ES-I3 (cell line): ENCODE measurements around the gene TNFRSF14.

Experiments
- H3K36me3 ChIP-seq: 2 replicates; pipeline ENCODE4 v1.6.1; 2013; ENCODE audit warnings: mild to moderate bottlenecking, low read length, control low read depth, moderate library complexity; ENCODE audit not compliant: insufficient read depth
- H3K4me1 ChIP-seq: 2 replicates; pipeline ENCODE4 v1.6.1; 2013; ENCODE audit warnings: mild to moderate bottlenecking, control low read depth, low read length; ENCODE audit not compliant: insufficient read depth
- H3K9ac ChIP-seq: 2 replicates; pipeline ENCODE4 v1.6.1; 2013; ENCODE audit warnings: low read depth, mild to moderate bottlenecking, low read length, moderate library complexity
- H3K9me3 ChIP-seq: 2 replicates; pipeline ENCODE4 v1.6.1; 2013; ENCODE audit warnings: mild to moderate bottlenecking, low read length, moderate library complexity; ENCODE audit not compliant: control insufficient read depth, insufficient read depth

Gene TNFRSF14

DNA sequence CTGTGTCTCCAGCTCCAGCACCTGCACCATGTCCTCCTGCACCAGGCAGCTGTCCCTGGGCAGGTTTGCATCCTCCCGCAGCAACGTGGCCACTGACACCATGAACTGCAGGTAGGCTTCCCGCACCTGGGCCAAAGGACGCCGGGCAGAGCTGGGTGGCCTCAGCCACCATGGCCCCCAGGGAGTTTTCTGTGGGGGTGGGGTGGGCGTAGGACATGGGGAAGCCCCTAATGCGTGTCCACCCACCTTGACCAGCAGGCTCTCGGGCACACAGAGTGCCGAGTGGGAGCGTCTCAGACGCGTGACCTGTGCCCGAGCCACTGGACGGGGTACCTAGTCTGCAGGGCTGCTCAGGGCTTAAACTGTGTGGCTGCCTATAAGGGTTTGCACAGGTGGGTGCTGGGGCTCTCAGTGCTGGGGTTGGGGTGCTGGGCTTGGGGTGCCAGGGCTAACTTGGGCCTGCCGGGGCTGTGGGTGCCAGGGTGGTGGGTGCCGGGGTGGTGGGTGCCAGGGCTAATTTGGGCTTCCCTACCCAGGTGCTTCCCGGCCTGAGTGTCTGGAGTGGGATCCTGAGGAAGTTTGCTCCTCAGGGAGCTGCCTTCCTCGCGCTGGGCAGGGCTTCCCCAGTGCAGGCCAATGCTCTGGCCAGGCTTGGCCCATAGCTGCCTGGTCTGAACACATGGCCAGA is 48.1 kb downstream of the TNFRSF14 start:
- no peaks in the 10 kb centered on the region for H3K9me3 ChIP-seq
- no peak overlapping the region for H3K9ac ChIP-seq
- H3K4me1 ChIP-seq, result no peaks in the 10 kb centered on the region
- H3K36me3 ChIP-seq, result no peaks in the 10 kb centered on the region

DNA sequence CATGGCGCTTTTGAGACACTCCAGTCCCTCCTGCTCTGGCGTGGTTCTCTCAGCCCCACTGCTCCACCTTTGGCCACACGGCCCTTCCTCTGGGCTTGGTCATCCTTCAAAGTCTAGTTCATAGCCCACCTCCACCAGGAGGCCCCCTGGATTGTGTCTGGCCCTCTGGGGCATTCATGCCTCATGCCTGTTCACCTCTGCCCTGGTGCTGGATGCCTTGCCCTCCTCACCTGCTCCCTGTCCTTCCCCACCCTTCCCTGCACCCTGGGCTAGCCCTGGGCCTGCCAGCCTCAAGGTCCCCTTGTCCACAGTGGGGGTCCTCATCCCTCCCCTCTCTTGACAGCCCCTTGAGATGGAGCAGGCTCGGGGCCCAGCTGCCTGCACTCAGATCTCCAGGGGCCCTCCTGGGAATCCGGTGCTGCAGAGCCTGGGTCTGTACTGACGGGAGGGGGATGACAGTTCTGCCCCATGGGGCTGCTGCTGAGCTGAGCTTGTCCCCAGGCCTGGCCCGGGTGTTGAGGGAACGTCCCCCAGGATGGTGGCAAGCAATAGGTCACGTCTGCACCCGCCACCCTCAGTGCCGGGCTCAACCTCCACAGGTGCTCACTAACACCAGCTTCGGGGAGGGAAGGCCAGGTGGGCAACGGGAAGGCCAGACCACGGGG is 48.8 kb downstream of the TNFRSF14 start:
- Histone ChIP-seq H3K9ac (no peak overlapping the region), H3K9me3 (no peaks in the 10 kb centered on the region), H3K4me1 (no peaks in the 10 kb centered on the region), H3K36me3 (no peaks in the 10 kb centered on the region)

- Histone ChIP-seq H3K9me3 (no peaks in the 10 kb centered on the region), H3K9ac (no peak overlapping the region), H3K4me1 (no peaks in the 10 kb centered on the region; the same call in 1 of the 2 replicates), H3K36me3 (no peaks in the 10 kb centered on the region)
Observed at GRCh38 chr1:2605509-2606395, 49.6 kb downstream of the TNFRSF14 start.

DNA sequence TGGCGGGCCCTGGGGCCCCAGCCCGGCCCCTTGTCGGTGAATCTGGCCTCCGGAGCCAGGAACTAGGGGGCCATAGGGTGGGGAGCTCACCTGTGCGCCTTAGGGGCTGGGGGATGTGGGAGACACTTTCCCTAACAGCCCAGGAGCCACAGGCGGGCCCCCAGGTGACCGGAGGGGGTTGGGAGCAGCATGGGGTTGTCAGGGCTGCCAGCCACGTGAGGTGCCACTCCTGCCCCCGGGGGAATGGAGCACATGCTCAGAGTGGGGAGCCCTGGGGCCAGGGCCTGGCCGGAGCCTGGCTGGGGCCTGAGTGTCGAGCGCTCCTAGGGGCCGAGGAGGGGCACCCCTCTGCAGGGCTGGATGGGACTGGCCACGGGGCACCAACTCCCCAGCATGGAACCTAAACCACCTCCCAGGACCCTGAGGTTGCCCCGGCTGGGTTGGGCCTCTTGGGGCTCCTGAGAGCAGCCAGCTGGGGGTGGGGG is 50.3 kb downstream of the TNFRSF14 start:
- Histone ChIP-seq H3K4me1 (no peaks in the 10 kb centered on the region; the same call in 1 of the 2 replicates), H3K9ac (no peak overlapping the region)

GRCh38 chr1:2606881-2607621 is 50.9 kb downstream of the TNFRSF14 start:
- H3K4me1 ChIP-seq, result no peaks in the 10 kb centered on the region; the same call in 1 of the 2 replicates
- H3K9ac ChIP-seq, result no peak overlapping the region
- H3K9me3 ChIP-seq, result no peaks in the 10 kb centered on the region
- H3K36me3 ChIP-seq, result no peaks in the 10 kb centered on the region

More for the DNA sequence above, 50.3 kb downstream of the TNFRSF14 start:
- Histone ChIP-seq H3K9me3 (no peaks in the 10 kb centered on the region), H3K36me3 (no peaks in the 10 kb centered on the region)

GRCh38 chr1:2607641-2608091 is 51.5 kb downstream of the TNFRSF14 start:
- no peak overlapping the region for H3K9ac ChIP-seq
- no peaks in the 10 kb centered on the region for H3K9me3 ChIP-seq
- H3K4me1 ChIP-seq, result no peaks in the 10 kb centered on the region; the same call in 1 of the 2 replicates
- no peaks in the 10 kb centered on the region for H3K36me3 ChIP-seq

GRCh38 chr1:2609319-2610035 is 53.3 kb downstream of the TNFRSF14 start:
- Histone ChIP-seq H3K36me3 (no peaks in the 10 kb centered on the region), H3K9ac (no peak overlapping the region), H3K4me1 (no peaks in the 10 kb centered on the region; the same call in 1 of the 2 replicates), H3K9me3 (no peaks in the 10 kb centered on the region)

- Histone ChIP-seq H3K36me3 (no peaks in the 10 kb centered on the region), H3K9ac (peak overlapping the region; percentile 29; the same call in 1 of the 2 replicates), H3K4me1 (no peaks in the 10 kb centered on the region; the same call in 1 of the 2 replicates), H3K9me3 (no peaks in the 10 kb centered on the region)
Observed at GRCh38 chr1:2610036-2610959, 54.1 kb downstream of the TNFRSF14 start.

- Histone ChIP-seq H3K4me1 (no peaks in the 10 kb centered on the region; the same call in 1 of the 2 replicates), H3K9ac (peak overlapping the region; percentile 29; the same call in 1 of the 2 replicates), H3K36me3 (no peaks in the 10 kb centered on the region), H3K9me3 (peaks cover 4% of the 10 kb centered on the region; the same call in 1 of the 2 replicates)
Observed at GRCh38 chr1:2611031-2611501, 54.9 kb downstream of the TNFRSF14 start.

GRCh38 chr1:2611621-2612437 is 55.7 kb downstream of the TNFRSF14 start:
- Histone ChIP-seq H3K9me3 (peaks cover 4% of the 10 kb centered on the region; the same call in 1 of the 2 replicates), H3K4me1 (no peaks in the 10 kb centered on the region; the same call in 1 of the 2 replicates), H3K9ac (no peak overlapping the region), H3K36me3 (no peaks in the 10 kb centered on the region)

DNA sequence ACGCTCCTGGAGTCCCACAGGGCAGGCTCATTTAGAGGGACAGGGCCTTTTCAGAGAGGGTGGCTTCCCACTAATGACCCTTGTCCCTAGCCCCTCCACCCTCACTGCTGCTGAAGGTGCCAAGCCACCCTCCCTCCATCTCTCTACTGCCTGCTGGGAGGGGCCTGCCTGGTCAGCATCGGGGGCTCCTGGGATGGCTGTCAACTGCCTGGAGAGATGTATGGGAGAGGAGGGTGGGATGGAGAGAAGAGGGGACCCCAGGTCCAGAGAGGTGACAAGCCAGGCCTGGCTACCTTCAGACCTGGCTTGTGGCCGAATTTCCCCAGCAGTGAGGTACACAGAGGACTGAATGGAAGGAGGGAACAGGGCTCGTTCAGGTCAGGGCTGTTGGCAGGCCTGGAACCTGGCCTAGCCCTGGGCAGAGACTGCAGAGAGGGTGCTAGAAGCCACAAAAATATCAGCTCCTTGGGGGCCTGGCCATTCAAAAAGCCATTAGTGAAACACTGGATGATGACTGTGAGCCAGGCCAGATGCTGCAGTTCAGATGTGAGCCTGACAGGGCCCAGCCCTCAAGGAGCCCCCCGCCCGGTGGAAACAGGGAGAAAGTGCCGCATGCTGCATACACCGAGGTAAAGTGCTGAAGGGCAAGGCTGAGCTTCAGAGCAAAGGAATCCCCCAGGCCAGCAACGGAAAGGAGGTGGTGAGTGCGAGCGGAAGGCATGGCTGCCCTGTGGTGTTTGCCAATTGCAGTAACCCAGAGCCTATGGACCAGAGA is 56.6 kb downstream of the TNFRSF14 start:
- Histone ChIP-seq H3K36me3 (no peaks in the 10 kb centered on the region), H3K4me1 (no peaks in the 10 kb centered on the region; the same call in 1 of the 2 replicates), H3K9ac (no peak overlapping the region), H3K9me3 (peaks cover 4% of the 10 kb centered on the region; the same call in 1 of the 2 replicates)
